HepG2 (cell line): ENCODE results near the gene CHD9NB. TPM values are rescaled to one million over a fixed set of nuclear protein-coding genes. Genes with fewer than 3 reads are reported as not detected.

Experiments
- ARID2 ChIP-seq: sonication (generic); formaldehyde crosslinking; IDR thresholded peaks from 2 replicates; pipeline ENCODE4 v1.8.1; 2022; ENCODE audit warnings: mild to moderate bottlenecking, missing genetic modification reagents, borderline replicate concordance
- HDAC2 ChIP-seq: sonication (generic); formaldehyde crosslinking; IDR thresholded peaks from 2 replicates; pipeline ENCODE4 v1.4.0; 2020; ENCODE audit warnings: missing genetic modification reagents
- NFAT5 ChIP-seq: sonication (generic); formaldehyde crosslinking; IDR thresholded peaks from 2 replicates; pipeline ENCODE4 v1.4.0; 2020; ENCODE audit warnings: missing genetic modification reagents
- PCBP2 ChIP-seq: fragments of 200-400 bp; formaldehyde crosslinking; optimal IDR thresholded peaks from 2 replicates; pipeline ENCODE3; 2018; ENCODE audit warnings: low read length, low read depth; ENCODE audit not compliant: poor library complexity, severe bottlenecking
- RERE ChIP-seq: IDR thresholded peaks from 2 replicates; pipeline ENCODE4 v1.6.1; 2016; ENCODE audit warnings: low read depth, missing genetic modification reagents, missing compliant biosample characterization
- TBP ChIP-seq: sonication (generic); formaldehyde crosslinking; IDR thresholded peaks from 2 replicates; pipeline ENCODE4 v1.5.0; 2020; ENCODE audit warnings: missing genetic modification reagents
- THAP7 ChIP-seq: sonication (generic); formaldehyde crosslinking; IDR thresholded peaks from 2 replicates; pipeline ENCODE4 v1.8.1; 2023; ENCODE audit warnings: mild to moderate bottlenecking, missing genetic modification reagents
- ZBED4 ChIP-seq: sonication (generic); formaldehyde crosslinking; IDR thresholded peaks from 2 replicates; pipeline ENCODE4 v1.4.0; 2020; ENCODE audit warnings: missing genetic modification reagents, borderline replicate concordance
- ZMYM3 ChIP-seq: sonication (generic); formaldehyde crosslinking; IDR thresholded peaks from 2 replicates; pipeline ENCODE4 v1.5.1; 2020; ENCODE audit warnings: mild to moderate bottlenecking, missing genetic modification reagents
- ZSCAN31 ChIP-seq: sonication (generic); formaldehyde crosslinking; IDR thresholded peaks from 2 replicates; pipeline ENCODE4 v1.5.0; 2020; ENCODE audit warnings: low read depth, mild to moderate bottlenecking, missing genetic modification reagents
- polyA plus RNA-seq, 8 experiments: library from polyadenylated mRNA; depleted of rRNA in 3 of 8; stranded (reverse) in 7 of 8; unstranded in 1 of 8; fragments of >200 nt; fragmentation: Illumina TruSeq in 4 of 8; extraction: Trizol in 4 of 8; gene quantifications; 2 replicates each; pipeline versions ENCODE4 v1.2.1 to v1.2.3, GENCODE V29; 2011 to 2016; ENCODE audit warnings: low read depth in 4 of 8, missing spikeins in 1 of 8, mixed read lengths in 1 of 8; ENCODE audit not compliant: insufficient read depth in 1 of 8
- total RNA-seq, 5 experiments: library from RNA; depleted of rRNA; stranded (reverse); fragments of >200 nt; fragmentation: Illumina TruSeq; extraction: Trizol; gene quantifications; 2 replicates each; pipeline ENCODE4 v1.2.3, GENCODE V29; 2016; ENCODE audit warnings: low read depth in 1 of 5

Gene CHD9NB
- total and polyA plus RNA-seq, 2 of the 13 experiments (the other 11 are each of a cell fraction or from before 2014, with no cell fraction given): 0.17 to 0.18 TPM

- peak; percentile 92 for TF ChIP-seq ZBED4 (CRISPR knock-in tag)
- no peak for TF ChIP-seq PCBP2
- no peak; the same call in 1 of the 2 replicates for TF ChIP-seq ARID2 (CRISPR knock-in tag)
- TF ChIP-seq THAP7: peak; percentile 86
- TF ChIP-seq ZSCAN31 (CRISPR knock-in tag): peak; percentile 96
- peak; percentile 90 for TF ChIP-seq ZMYM3
- TF ChIP-seq TBP (CRISPR knock-in tag): no peak; the same call in 1 of the 2 replicates
- peak; percentile 72; the same call in 1 of the 2 replicates for TF ChIP-seq NFAT5 (CRISPR knock-in tag)
- no peak; the same call in none of the 2 replicates for TF ChIP-seq RERE (CRISPR knock-in tag)
- TF ChIP-seq HDAC2 (CRISPR knock-in tag): peak; percentile 90
Observed at GRCh38 chr16:53054670-53055485, 2.2 kb upstream of the CHD9NB start, which contains the start of gene CHD9 (continued).
